T-helper 1 cell treated with Interleukin-12 subunit alpha and Interleukin-12 subunit beta and Interleukin-4 antibody, amounts not matched to agents 30 ng/mL and 1 ng/mL, for 36 hours (primary cell): ENCODE measurements around the gene STK25. TPM values are rescaled to one million over a fixed set of nuclear protein-coding genes. Genes with fewer than 3 reads are reported as not detected.
"Not testable (repeated sequence)": the region's sequence is repeated elsewhere in the genome, so short reads cannot be mapped to it uniquely, and the experiment has no call there.

ENCODE experiments used
- intact Hi-C: fragments of 100-400 bp; cut with micrococcal nuclease; formaldehyde crosslinking; loops from one replicate; pipeline ENCODE4 v1.15.1; 2024
- total RNA-seq: library from RNA; stranded (reverse); gene quantifications from 2 replicates; pipeline ENCODE4 v1.2.3, GENCODE V29; 2022

STK25 gene
- total RNA-seq, 1 donor from 2014 or later, result 122 TPM

- intact Hi-C loops, result no loop called here
Observed at GRCh38 chr2:241468476-241468781, 40.0 kb downstream of the STK25 start.

- intact Hi-C loops, result no loop called here
Observed at GRCh38 chr2:241467777-241468475, 40.5 kb downstream of the STK25 start.

- intact Hi-C loops, result no loop called here
Observed at GRCh38 chr2:241466230-241466629, 42.2 kb downstream of the STK25 start.

GRCh38 chr2:241465543-241465942 lies 42.8 kb downstream of the STK25 start:
- intact Hi-C loops, result no loop called here

- intact Hi-C loops, result no loop called here
Observed at GRCh38 chr2:241463276-241464135, 44.9 kb downstream of the STK25 start.

GRCh38 chr2:241461693-241462677 lies 46.4 kb downstream of the STK25 start:
- intact Hi-C loops, result no loop called here

- intact Hi-C loops, result no loop called here
Observed at GRCh38 chr2:241460631-241461030, 47.8 kb downstream of the STK25 start.

GRCh38 chr2:241459520-241459919 lies 48.9 kb downstream of the STK25 start:
- intact Hi-C loops, result no loop called here

- intact Hi-C loops, result no loop called here
Observed at GRCh38 chr2:241458687-241459086, 49.7 kb downstream of the STK25 start.

GRCh38 chr2:241456546-241456945 lies 51.8 kb downstream of the STK25 start:
- intact Hi-C loops, result no loop called here

GRCh38 chr2:241454837-241455485 lies 53.4 kb downstream of the STK25 start:
- intact Hi-C loops, result no loop called here

- intact Hi-C loops, result not testable (repeated sequence)
Observed at GRCh38 chr2:241453919-241454318, 54.5 kb downstream of the STK25 start.

- intact Hi-C loops, result no loop called here
Observed at GRCh38 chr2:241451840-241452506, 56.4 kb downstream of the STK25 start.

- intact Hi-C loops, result not testable (repeated sequence)
Observed at GRCh38 chr2:241450092-241450491, 58.3 kb downstream of the STK25 start.

GRCh38 chr2:241445426-241445825 lies 63.0 kb downstream of the STK25 start:
- intact Hi-C loops, result loop anchor here (2.0 to 10.0 kb wide), 3 partner anchors 89 to 419 kb away; partner anchors contain the start of genes FARP2 and RTP5

GRCh38 chr2:241443486-241444223 lies 64.7 kb downstream of the STK25 start:
- intact Hi-C loops, result loop anchor here (1.0 to 10.0 kb wide), 7 partner anchors 65 to 421 kb away; partner anchors contain the start of genes D2HGDH, DTYMK, FARP2 and HDLBP
